Peyer's patch (tissue), 4 donors: Measurements from ENCODE around the gene MYO18B. TPM values are rescaled to one million over a fixed set of nuclear protein-coding genes. Genes with fewer than 3 reads are reported as not detected.

Source experiments
- DNase-seq, 3 donors: peaks; one replicate each; pipeline ENCODE4 v3.0.0-alpha.2; 2017 to 2019
- H3K27ac ChIP-seq, 4 donors: fragments of 200-600 bp; sonication (generic); one replicate each; pipeline ENCODE4 v1.5.1; 2016 to 2019
- H3K27me3 ChIP-seq, 2 donors: fragments of 200-600 bp; sonication (generic); one replicate each; pipeline ENCODE4 v1.5.1; 2019
- H3K36me3 ChIP-seq, 3 donors: fragments of 200-600 bp; sonication (generic); one replicate each; pipeline ENCODE4 v1.5.1; 2016 to 2019
- H3K4me1 ChIP-seq, 4 donors: fragments of 200-600 bp; sonication (generic); one replicate each; pipeline ENCODE4 v1.5.1; 2016 to 2019
- H3K4me3 ChIP-seq, 4 donors: fragments of 200-600 bp; sonication (generic); 1 replicate in 3 of 4; 2 replicates in 1 of 4; pipeline ENCODE4 v1.5.1; 2016 to 2019; ENCODE audit warnings: mild to moderate bottlenecking in 1 of 4
- H3K9me3 ChIP-seq, 4 donors: fragments of 200-600 bp; sonication (generic); one replicate each; pipeline ENCODE4 v1.5.1; 2016 to 2019; ENCODE audit warnings: mild to moderate bottlenecking in 1 of 4
- CTCF ChIP-seq, 6 experiments: fragments of 450-650 bp in 4 of 6; fragments of 200-600 bp in 2 of 6; sonication (generic) in 1 of 6; IDR thresholded peaks; one replicate each; pipeline ENCODE4 v1.5.1; 2017 to 2019; ENCODE audit warnings: antibody characterized with exemption in 6 of 6, mild to moderate bottlenecking in 3 of 6, moderate library complexity in 1 of 6
- POLR2A ChIP-seq, 2 donors: fragments of 450-650 bp; IDR thresholded peaks; one replicate each; pipeline ENCODE4 v1.5.1; 2017; ENCODE audit warnings: antibody characterized with exemption in 2 of 2, mild to moderate bottlenecking in 2 of 2, moderate library complexity in 2 of 2
- total RNA-seq, 4 donors: library from RNA; depleted of rRNA; stranded (reverse); fragments of >200 nt; gene quantifications; one replicate each; pipeline ENCODE4 v1.1.0, GENCODE V29; 2016

MYO18B gene
- total RNA-seq, 4 donors from 2014 or later = 0.28 to 0.83 TPM; not detected in 2

GRCh38 chr22:25928038-25928437, 186.1 kb downstream of the MYO18B start:
- DNase-seq = no peak
- no peaks in the 10 kb centered on the region for H3K36me3 ChIP-seq
- no peak overlapping the region for H3K27ac ChIP-seq
- H3K4me1 ChIP-seq = no peaks in the 10 kb centered on the region
- TF ChIP-seq POLR2A (IDR thresholded peaks at IDR 0.05) (no peak), CTCF (IDR thresholded peaks at IDR 0.05) (no peak)
- no peaks in the 10 kb centered on the region for H3K27me3 ChIP-seq
- H3K4me3 ChIP-seq = no peak overlapping the region
- H3K9me3 ChIP-seq = no peaks in the 10 kb centered on the region

- no peak for TF ChIP-seq POLR2A (IDR thresholded peaks at IDR 0.05)
- TF ChIP-seq CTCF (IDR thresholded peaks at IDR 0.05) = no peak
- H3K9me3 ChIP-seq = no peaks in the 10 kb centered on the region
- H3K4me1 ChIP-seq = no peaks in the 10 kb centered on the region
These were observed 187.4 kb downstream of the MYO18B start for GRCh38 chr22:25929321-25929878.

DNA sequence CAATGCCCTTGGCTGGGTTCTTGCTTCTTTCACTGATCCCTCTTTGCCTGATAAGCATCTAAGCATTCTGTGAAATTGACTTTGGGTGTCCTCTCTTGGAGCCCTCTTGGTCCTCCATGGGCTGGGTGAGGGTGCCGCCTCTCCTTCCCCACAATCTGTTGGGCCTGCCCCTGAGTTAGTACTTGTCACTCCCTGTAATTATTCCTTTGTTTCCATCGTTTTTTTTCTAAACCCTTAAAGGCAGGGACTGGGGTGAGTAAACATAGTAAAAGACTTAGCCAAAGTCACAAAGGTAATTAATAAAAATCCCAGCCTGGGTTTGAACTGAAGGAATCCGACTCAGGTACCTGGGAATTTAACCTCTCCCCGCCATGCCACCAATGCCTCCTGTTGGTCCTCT, 188.1 kb downstream of the MYO18B start:
- no peaks in the 10 kb centered on the region for H3K36me3 ChIP-seq
- H3K9me3 ChIP-seq = no peaks in the 10 kb centered on the region
- no peak overlapping the region for H3K4me3 ChIP-seq
- no peaks in the 10 kb centered on the region for H3K27me3 ChIP-seq
- H3K27ac ChIP-seq = no peak overlapping the region
- no peak for TF ChIP-seq POLR2A (IDR thresholded peaks at IDR 0.05)
- TF ChIP-seq CTCF (IDR thresholded peaks at IDR 0.05) = no peak
- DNase-seq = no peak
- no peaks in the 10 kb centered on the region for H3K4me1 ChIP-seq

More at GRCh38 chr22:25929321-25929878, 187.4 kb downstream of the MYO18B start:
- no peak overlapping the region for H3K4me3 ChIP-seq
- H3K27ac ChIP-seq = no peak overlapping the region
- no peaks in the 10 kb centered on the region for H3K27me3 ChIP-seq
- H3K36me3 ChIP-seq = no peaks in the 10 kb centered on the region
- no peak for DNase-seq

DNA sequence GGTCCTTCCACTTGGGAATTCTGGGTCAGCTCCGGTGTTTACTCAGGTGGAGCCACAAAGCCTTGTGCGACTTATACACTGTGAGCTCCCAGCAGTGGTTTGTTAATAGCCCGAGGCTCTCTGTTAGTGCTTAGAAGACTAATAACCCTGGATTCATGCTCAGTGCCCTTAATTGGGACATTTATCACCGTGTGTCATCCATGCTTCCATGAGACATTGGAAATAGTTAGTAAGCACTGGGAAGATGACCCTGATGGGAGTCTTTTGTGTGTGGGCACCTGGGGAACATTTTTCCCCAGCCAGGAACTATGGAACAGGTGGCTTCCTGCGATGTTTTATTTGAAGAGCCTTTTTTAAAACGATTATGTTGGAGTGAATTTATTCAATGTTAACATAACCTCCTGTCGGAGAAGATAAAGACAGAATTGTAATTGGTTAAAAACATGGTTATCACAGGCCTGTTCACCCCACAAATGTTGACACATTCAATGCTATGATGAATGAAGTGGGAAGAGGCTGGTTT, 188.9 kb downstream of the MYO18B start:
- no peak overlapping the region for H3K4me3 ChIP-seq
- no peaks in the 10 kb centered on the region for H3K36me3 ChIP-seq
- no peak for TF ChIP-seq CTCF (IDR thresholded peaks at IDR 0.05)
- no peak for TF ChIP-seq POLR2A (IDR thresholded peaks at IDR 0.05)
- no peaks in the 10 kb centered on the region for H3K9me3 ChIP-seq
- DNase-seq = no peak
- H3K4me1 ChIP-seq = no peaks in the 10 kb centered on the region
- no peaks in the 10 kb centered on the region for H3K27me3 ChIP-seq
- H3K27ac ChIP-seq = no peak overlapping the region

DNA sequence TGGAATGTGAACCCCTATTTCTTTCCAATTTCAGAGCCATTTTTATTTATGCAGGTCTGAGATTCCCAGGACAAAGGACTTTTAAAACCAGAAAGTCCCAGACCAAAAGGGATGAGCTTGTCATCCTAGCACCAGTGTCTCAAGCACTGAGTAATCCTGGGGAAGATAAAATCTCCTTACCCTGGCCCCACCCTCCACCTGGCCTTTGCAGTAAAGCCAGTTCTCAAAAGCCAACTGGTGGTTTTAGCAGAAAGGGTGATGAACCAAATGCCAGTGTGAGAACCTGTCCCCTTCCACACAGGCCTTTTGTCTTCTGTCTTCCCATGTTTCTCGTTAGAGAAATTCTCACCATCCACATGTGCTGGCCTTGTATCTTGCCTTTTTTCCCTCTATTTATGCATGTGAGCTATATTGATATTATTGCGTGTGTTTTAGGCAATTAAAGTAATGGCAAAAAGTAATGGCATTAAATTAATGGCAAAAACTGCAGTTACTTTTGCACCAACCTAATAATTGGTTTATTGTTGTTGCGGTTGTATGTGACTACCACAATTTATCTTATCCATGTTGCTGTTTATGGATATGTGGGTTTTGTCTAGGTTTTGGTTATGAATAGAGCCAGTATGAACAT, 191.3 kb downstream of the MYO18B start:
- Histone ChIP-seq H3K27me3 (no peaks in the 10 kb centered on the region), H3K36me3 (no peaks in the 10 kb centered on the region), H3K4me1 (no peaks in the 10 kb centered on the region), H3K27ac (no peak overlapping the region), H3K4me3 (no peak overlapping the region), H3K9me3 (no peaks in the 10 kb centered on the region)
- no peak for DNase-seq
- TF ChIP-seq CTCF (IDR thresholded peaks at IDR 0.05) = no peak
- TF ChIP-seq POLR2A (IDR thresholded peaks at IDR 0.05) = no peak
